GM19099 (cell line): Measurements from ENCODE around the gene LRRC8D.

ENCODE experiments used
- POLR2A ChIP-seq: IDR thresholded peaks from 3 replicates; pipeline ENCODE4 v1.6.1; 2011; ENCODE audit warnings: low read depth; ENCODE audit not compliant: insufficient read length; ENCODE audit errors: extremely low read depth

The LRRC8D gene

GRCh38 chr1:89939693-89940438 lies 119.0 kb downstream of the LRRC8D start:
- TF ChIP-seq POLR2A: no peak

- TF ChIP-seq POLR2A: no peak
Measured at GRCh38 chr1:89941110-89941766, 120.4 kb downstream of the LRRC8D start.

GRCh38 chr1:89942014-89942413 lies 121.2 kb downstream of the LRRC8D start:
- TF ChIP-seq POLR2A: no peak

GRCh38 chr1:89942825-89943658 lies 122.2 kb downstream of the LRRC8D start:
- no peak for TF ChIP-seq POLR2A

GRCh38 chr1:89943846-89944781 lies 123.3 kb downstream of the LRRC8D start:
- TF ChIP-seq POLR2A: no peak

- no peak for TF ChIP-seq POLR2A
Measured at GRCh38 chr1:89945852-89946476, 125.1 kb downstream of the LRRC8D start.

- no peak for TF ChIP-seq POLR2A
Measured at GRCh38 chr1:89946532-89946931, 125.7 kb downstream of the LRRC8D start.

- TF ChIP-seq POLR2A: no peak
Measured at GRCh38 chr1:89948722-89949345, 128.0 kb downstream of the LRRC8D start.

GRCh38 chr1:89949991-89950624 lies 129.3 kb downstream of the LRRC8D start:
- TF ChIP-seq POLR2A: no peak

- no peak for TF ChIP-seq POLR2A
Measured at GRCh38 chr1:89950703-89951102, 129.9 kb downstream of the LRRC8D start.

- TF ChIP-seq POLR2A: no peak
Measured at GRCh38 chr1:89951766-89952604, 131.2 kb downstream of the LRRC8D start.

GRCh38 chr1:89952605-89953130 lies 131.8 kb downstream of the LRRC8D start:
- no peak for TF ChIP-seq POLR2A
